ENCODE measurements around the gene REEP1. TPM values are rescaled to one million over a fixed set of nuclear protein-coding genes. Genes with fewer than 3 reads are reported as not detected.

The REEP1 gene
- total and polyA plus RNA-seq, 9 of the 15 experiments (the other 6 are each of a cell fraction or from before 2014, with no cell fraction given) = 0.11 to 0.67 (median 0.13) TPM

GRCh38 chr2:86216575-86217555 lies 120.6 kb downstream of the REEP1 start (continued):
- no peak for TF ChIP-seq THRAP3 (IDR thresholded peaks at IDR 0.05; ENCODE audit: borderline replicate concordance)
- no peak for TF ChIP-seq POLR2A (conservative IDR thresholded peaks at IDR 0.05)
- TF ChIP-seq DPF2 (IDR thresholded peaks at IDR 0.05) = peak; percentile 81
- TF ChIP-seq SIN3B (IDR thresholded peaks at IDR 0.05; ENCODE audit: low read depth) = no peak
- no peak for TF ChIP-seq HIVEP1 (CRISPR knock-in tag; IDR thresholded peaks at IDR 0.05)
- TF ChIP-seq ATF4 (CRISPR knock-in tag; IDR thresholded peaks at IDR 0.05) = no peak
- TF ChIP-seq HNRNPUL1 (IDR thresholded peaks at IDR 0.05; ENCODE audit: low read length) = no peak
- no peak for TF ChIP-seq BRF2 (IDR thresholded peaks at IDR 0.05; ENCODE audit: borderline replicate concordance, insufficient read depth, insufficient read length)
- TF ChIP-seq FOXM1 (IDR thresholded peaks at IDR 0.05; ENCODE audit: low read depth) = 0 out of 2 replicates have a peak, but pooled peaks have one; percentile 32
- TF ChIP-seq FOXM1 (CRISPR knock-in tag; IDR thresholded peaks at IDR 0.05; ENCODE audit: low read depth) = no peak
- TF ChIP-seq ZNF75A (CRISPR knock-in tag; IDR thresholded peaks at IDR 0.05) = no peak
- no peak for TF ChIP-seq HNRNPH1 (optimal IDR thresholded peaks at IDR 0.05; ENCODE audit: low read depth, low read length)
- peak; percentile 66; the same call in 1 of the 2 replicates for TF ChIP-seq ZNF592 (IDR thresholded peaks at IDR 0.05)
- no peak for TF ChIP-seq ZNF583 (CRISPR knock-in tag; IDR thresholded peaks at IDR 0.05)
- TF ChIP-seq HNRNPL (IDR thresholded peaks at IDR 0.05; ENCODE audit: low read depth, low read length) = no peak
- no peak for TF ChIP-seq KLF6 (CRISPR knock-in tag; IDR thresholded peaks at IDR 0.05; ENCODE audit: borderline replicate concordance)
- no peak for TF ChIP-seq ZNF785 (CRISPR knock-in tag; IDR thresholded peaks at IDR 0.05)
- TF ChIP-seq ZBTB33 (CRISPR knock-in tag; IDR thresholded peaks at IDR 0.05) = no peak
- TF ChIP-seq MED1 (CRISPR knock-in tag; IDR thresholded peaks at IDR 0.05; ENCODE audit: borderline replicate concordance) = no peak
- TF ChIP-seq KLF1 (tag; IDR thresholded peaks at IDR 0.05) = no peak
- TF ChIP-seq ZBTB1 (CRISPR knock-in tag; IDR thresholded peaks at IDR 0.05; ENCODE audit: borderline replicate concordance, low read depth) = no peak
